Measurements from ENCODE around the gene CASP1.
A peak's percentile ranks its signal among the peaks of the same experiment; 100 is the strongest.
"Not testable (repeated sequence)": the region's sequence is repeated elsewhere in the genome, so short reads cannot be mapped to it uniquely, and the experiment has no call there.

The CASP1 gene

GRCh38 chr11:105045676-105046296, 10.8 kb upstream of the CASP1 start:
- no peak for DNase-seq (ENCODE audit: low read depth)

GRCh38 chr11:105044557-105045524, 9.9 kb upstream of the CASP1 start, which contains the start of gene CARD16:
CARD16 (minus strand) TSS chr11:105045335; CDS start chr11:105045297, 38 bp downstream.
- DNase-seq (ENCODE audit: low read depth) = not testable (repeated sequence)

GRCh38 chr11:105042178-105042577, 7.2 kb upstream of the CASP1 start:
- no peak for DNase-seq (ENCODE audit: low read depth)

GRCh38 chr11:105040703-105041102, 5.8 kb upstream of the CASP1 start:
- DNase-seq (ENCODE audit: low read depth) = no peak

- not testable (repeated sequence) for DNase-seq (ENCODE audit: low read depth)
These were observed 556 bp downstream of the CASP1 start for GRCh38 chr11:105034388-105034787.

GRCh38 chr11:105033781-105034180, 1.2 kb downstream of the CASP1 start:
- DNase-seq (ENCODE audit: low read depth) = no peak

- DNase-seq (ENCODE audit: low read depth) = no peak
These were observed 1.6 kb downstream of the CASP1 start for GRCh38 chr11:105033343-105033742.

GRCh38 chr11:105032495-105032894, 2.4 kb downstream of the CASP1 start:
- no peak for DNase-seq (ENCODE audit: low read depth)

- DNase-seq (ENCODE audit: low read depth) = no peak
These were observed 7.3 kb downstream of the CASP1 start for GRCh38 chr11:105027678-105028077.

GRCh38 chr11:105024394-105024793, 10.6 kb downstream of the CASP1 start:
- DNase-seq (ENCODE audit: low read depth) = no peak

GRCh38 chr11:105023003-105023402, 11.9 kb downstream of the CASP1 start, which contains the start of gene CASP5:
CASP5 (minus strand) TSS chr11:105023168; CDS start chr11:105023136, 32 bp downstream.
- DNase-seq (ENCODE audit: low read depth) = no peak

GRCh38 chr11:105022527-105022926, 12.4 kb downstream of the CASP1 start:
- DNase-seq (ENCODE audit: low read depth) = no peak

- DNase-seq (ENCODE audit: low read depth) = no peak
These were observed 27.5 kb downstream of the CASP1 start for GRCh38 chr11:105007463-105007862.

GRCh38 chr11:105005451-105005845, 29.5 kb downstream of the CASP1 start:
- no peak for DNase-seq (ENCODE audit: low read depth)

GRCh38 chr11:105004021-105004420, 30.9 kb downstream of the CASP1 start:
- no peak for DNase-seq (ENCODE audit: low read depth)

GRCh38 chr11:105003151-105003550, 31.8 kb downstream of the CASP1 start:
- no peak for DNase-seq (ENCODE audit: low read depth)

GRCh38 chr11:105000797-105001196, 34.1 kb downstream of the CASP1 start:
- peak; percentile 18 for DNase-seq (ENCODE audit: low read depth)

- DNase-seq (ENCODE audit: low read depth) = no peak
These were observed 34.8 kb downstream of the CASP1 start for GRCh38 chr11:105000167-105000566.

GRCh38 chr11:104999721-105000120, 35.2 kb downstream of the CASP1 start:
- DNase-seq (ENCODE audit: low read depth) = no peak

- no peak for DNase-seq (ENCODE audit: low read depth)
These were observed 37.7 kb downstream of the CASP1 start for GRCh38 chr11:104997288-104997687.

GRCh38 chr11:104995001-104995408, 39.9 kb downstream of the CASP1 start:
- no peak for DNase-seq (ENCODE audit: low read depth)

- DNase-seq (ENCODE audit: low read depth) = no peak
These were observed 42.2 kb downstream of the CASP1 start for GRCh38 chr11:104992781-104993180.

GRCh38 chr11:104991994-104992393, 43.0 kb downstream of the CASP1 start:
- DNase-seq (ENCODE audit: low read depth) = no peak

Data from stimulated activated CD8-positive, alpha-beta memory T cell treated with anti-CD3 and anti-CD28 coated beads, Interleukin-12 subunit alpha, Interleukin-12 subunit beta, amount 100 ng/mL, for 4 hours (primary cell).